ENCODE results near the gene TMEM256.

GRCh38 chr17:7439462-7440112 is 35.7 kb upstream of the TMEM256 start, which contains the start of gene FGF11:
- TF ChIP-seq POLR2AphosphoS5 (IDR thresholded peaks at IDR 0.05; ENCODE audit: low read depth) = no peak
- no peak for TF ChIP-seq CTCF (IDR thresholded peaks at IDR 0.05; ENCODE audit: insufficient read depth, low read length)
- no peak for TF ChIP-seq SPI1 (IDR thresholded peaks at IDR 0.05; ENCODE audit: borderline replicate concordance, low read depth)
